Measurements from ENCODE around the gene SLC1A4.
A peak's percentile ranks its signal among the peaks of the same experiment; 100 is the strongest.

Gene SLC1A4

GRCh38 chr2:65055422-65056214 lies 66.4 kb downstream of the SLC1A4 start:
- DNase-seq, result peak; percentile 36 to 72

GRCh38 chr2:65056215-65057053 lies 67.2 kb downstream of the SLC1A4 start, which contains the start of gene CEP68:
Gene CEP68 (plus strand): TSS chr2:65056416. CDS start chr2:65069445, 13,029 bp downstream.
- peak; percentile 88 to 98 for DNase-seq

- no peak for DNase-seq
Measured at GRCh38 chr2:65057054-65057375, 67.8 kb downstream of the SLC1A4 start.

GRCh38 chr2:65057391-65058052 lies 68.3 kb downstream of the SLC1A4 start:
- no peak for DNase-seq

DNA sequence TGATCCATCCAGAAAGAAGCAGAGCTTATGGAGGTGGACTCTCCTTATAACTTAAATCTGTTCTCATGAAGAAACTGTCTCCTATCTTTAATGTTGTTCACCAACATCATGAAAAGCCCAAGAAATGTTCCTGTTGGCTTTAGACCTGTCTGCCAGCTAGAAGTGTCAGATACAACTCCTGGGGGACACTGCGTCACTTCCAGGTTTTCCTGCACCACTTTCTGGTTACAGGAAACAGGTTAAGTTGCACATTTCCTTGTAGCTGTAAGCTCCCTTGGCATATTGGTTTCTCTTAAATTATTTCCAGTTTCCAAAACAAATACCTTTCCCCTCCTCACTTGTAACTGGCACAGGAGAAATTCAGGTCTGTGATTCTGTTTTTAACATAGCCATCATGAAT lies 69.9 kb downstream of the SLC1A4 start:
- no peak for DNase-seq

GRCh38 chr2:65061146-65061909 lies 72.1 kb downstream of the SLC1A4 start:
- no peak for DNase-seq

DNA sequence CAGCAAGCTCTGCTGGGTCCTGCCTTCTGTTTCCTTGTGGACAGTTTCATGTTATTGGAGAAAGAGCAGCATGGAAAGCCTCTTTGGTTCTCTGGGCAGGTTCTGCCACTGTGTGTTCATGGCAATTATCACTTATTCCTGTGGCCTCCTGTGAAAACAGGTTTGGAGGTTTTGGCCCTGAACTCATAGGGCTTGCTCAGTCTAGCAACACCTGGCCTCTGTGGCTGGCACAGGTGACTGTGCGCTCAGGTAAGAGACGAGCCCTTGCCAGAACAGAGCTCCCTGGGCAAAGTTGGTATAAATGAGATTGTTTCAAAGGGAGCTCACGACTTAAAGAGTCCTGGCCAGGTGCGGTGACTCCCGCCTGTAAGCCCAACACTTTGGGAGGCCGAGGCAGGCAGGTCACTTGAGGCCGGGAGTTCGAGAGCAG lies 72.7 kb downstream of the SLC1A4 start:
- no peak for DNase-seq

- peak in 1 of 2 experiments; percentile 48 for DNase-seq
Measured at GRCh38 chr2:65062843-65063825, 73.9 kb downstream of the SLC1A4 start.

DNA sequence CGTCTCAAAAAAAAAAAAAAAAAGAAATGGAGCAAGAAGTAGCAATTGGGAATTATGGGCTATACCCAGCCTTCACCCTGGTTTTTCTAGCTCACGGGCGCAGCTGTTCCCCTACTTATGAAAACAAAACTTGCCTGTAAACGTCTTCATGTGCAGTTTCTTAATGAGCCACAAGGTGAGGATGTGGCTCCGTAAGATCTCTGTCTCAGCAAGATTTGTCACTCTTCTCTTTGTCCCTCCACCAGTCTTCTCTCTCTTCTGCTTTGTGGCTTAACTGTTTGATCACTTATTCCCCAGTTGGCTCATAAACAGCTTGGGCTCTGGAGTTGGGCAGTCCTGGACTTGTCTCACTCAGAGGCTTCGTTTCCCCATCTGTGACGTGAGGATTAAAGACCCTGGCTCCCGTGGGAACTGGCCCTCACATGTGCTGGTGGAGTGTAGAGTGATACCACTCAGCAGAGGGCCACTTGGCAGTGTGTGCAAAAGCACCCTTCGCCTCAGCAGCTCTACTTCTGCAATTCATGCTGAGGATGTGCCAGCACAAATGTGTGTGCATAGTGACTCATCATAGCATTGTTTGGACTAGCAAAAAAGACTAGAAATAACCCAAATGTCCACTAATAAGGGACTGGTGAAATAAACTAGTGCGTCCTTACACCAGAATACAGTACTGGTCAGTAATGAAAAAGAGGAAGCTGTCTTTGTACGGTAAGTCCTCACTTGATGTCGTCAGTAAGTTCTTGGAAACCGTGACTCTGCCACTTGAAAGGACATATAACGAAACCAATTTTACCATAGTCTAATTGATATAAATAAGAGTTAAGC lies 75.7 kb downstream of the SLC1A4 start:
- peak; percentile 97 to 99 for DNase-seq

DNA sequence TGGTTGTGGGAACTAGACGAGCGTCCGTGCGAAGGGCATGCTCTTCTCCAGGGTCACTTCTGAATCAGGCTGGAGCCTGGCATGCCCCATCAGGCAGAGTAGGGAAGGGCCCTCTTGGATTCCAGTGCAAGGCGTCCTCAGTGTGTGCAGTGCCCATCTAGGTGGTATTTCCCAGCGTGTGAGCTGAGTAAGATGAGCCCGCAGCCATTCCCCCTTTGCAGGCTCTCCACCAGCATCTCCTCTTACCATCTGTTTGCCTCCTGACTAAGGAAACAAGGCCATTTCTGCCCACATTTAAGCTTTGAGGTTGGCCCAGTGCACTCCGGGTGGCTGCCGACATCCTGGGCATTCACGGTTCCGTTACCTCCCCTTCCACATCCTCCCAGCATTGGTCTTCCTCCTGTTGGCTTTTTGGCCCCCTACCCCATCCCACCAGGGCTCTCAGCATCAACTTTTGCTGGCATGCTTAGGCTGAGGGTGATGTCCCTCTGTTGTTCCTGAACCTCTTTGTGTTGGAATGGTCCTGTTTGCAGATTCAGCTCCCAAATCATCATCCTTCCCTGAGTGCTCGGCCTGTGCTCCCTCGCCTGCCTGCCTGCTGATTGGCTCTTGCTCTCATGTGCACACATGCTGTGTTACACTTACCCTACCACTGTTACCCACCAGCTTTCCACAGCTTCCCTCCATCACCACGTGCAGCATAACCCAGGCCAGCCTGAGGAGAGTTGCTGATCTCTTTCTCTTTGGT lies 78.8 kb downstream of the SLC1A4 start:
- peak in 1 of 2 experiments; percentile 44 for DNase-seq

GRCh38 chr2:65069439-65069824 lies 80.2 kb downstream of the SLC1A4 start:
- DNase-seq, result no peak

- DNase-seq, result no peak
Measured at GRCh38 chr2:65070172-65070830, 81.1 kb downstream of the SLC1A4 start.

GRCh38 chr2:65070856-65071255 lies 81.7 kb downstream of the SLC1A4 start:
- DNase-seq, result no peak

GRCh38 chr2:65071499-65072180 lies 82.4 kb downstream of the SLC1A4 start:
- DNase-seq, result no peak

- DNase-seq, result no peak
Measured at GRCh38 chr2:65072181-65072970, 83.2 kb downstream of the SLC1A4 start.

All from NCI-H524 (cell line).